GM12874 (cell line): ENCODE measurements around the gene FPGS.
A peak's percentile ranks its signal among the peaks of the same experiment; 100 is the strongest.

Experiments
- TF ChIP-seq, protein P1 (sequence below): IDR thresholded peaks from 2 replicates; pipeline ENCODE4 v1.5.1; 2011; ENCODE audit warnings: low read depth, mild to moderate bottlenecking, control low read depth, low read length, moderate library complexity; ENCODE audit not compliant: insufficient read depth

The FPGS gene

GRCh38 chr9:127818574-127818973 lies 15.9 kb downstream of the FPGS start:
- TF ChIP-seq, protein P1, sequence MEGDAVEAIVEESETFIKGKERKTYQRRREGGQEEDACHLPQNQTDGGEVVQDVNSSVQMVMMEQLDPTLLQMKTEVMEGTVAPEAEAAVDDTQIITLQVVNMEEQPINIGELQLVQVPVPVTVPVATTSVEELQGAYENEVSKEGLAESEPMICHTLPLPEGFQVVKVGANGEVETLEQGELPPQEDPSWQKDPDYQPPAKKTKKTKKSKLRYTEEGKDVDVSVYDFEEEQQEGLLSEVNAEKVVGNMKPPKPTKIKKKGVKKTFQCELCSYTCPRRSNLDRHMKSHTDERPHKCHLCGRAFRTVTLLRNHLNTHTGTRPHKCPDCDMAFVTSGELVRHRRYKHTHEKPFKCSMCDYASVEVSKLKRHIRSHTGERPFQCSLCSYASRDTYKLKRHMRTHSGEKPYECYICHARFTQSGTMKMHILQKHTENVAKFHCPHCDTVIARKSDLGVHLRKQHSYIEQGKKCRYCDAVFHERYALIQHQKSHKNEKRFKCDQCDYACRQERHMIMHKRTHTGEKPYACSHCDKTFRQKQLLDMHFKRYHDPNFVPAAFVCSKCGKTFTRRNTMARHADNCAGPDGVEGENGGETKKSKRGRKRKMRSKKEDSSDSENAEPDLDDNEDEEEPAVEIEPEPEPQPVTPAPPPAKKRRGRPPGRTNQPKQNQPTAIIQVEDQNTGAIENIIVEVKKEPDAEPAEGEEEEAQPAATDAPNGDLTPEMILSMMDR: no peak

- TF ChIP-seq, protein P1: no peak
These were observed 19.4 kb downstream of the FPGS start for GRCh38 chr9:127822108-127822507.

- TF ChIP-seq, protein P1: peak; percentile 25; the same call in 1 of the 2 replicates
These were observed 22.8 kb downstream of the FPGS start for GRCh38 chr9:127825319-127826051.

- TF ChIP-seq, protein P1: no peak
These were observed 23.7 kb downstream of the FPGS start for GRCh38 chr9:127826253-127826913.

GRCh38 chr9:127828262-127829031 lies 25.8 kb downstream of the FPGS start:
- TF ChIP-seq, protein P1: no peak

DNA sequence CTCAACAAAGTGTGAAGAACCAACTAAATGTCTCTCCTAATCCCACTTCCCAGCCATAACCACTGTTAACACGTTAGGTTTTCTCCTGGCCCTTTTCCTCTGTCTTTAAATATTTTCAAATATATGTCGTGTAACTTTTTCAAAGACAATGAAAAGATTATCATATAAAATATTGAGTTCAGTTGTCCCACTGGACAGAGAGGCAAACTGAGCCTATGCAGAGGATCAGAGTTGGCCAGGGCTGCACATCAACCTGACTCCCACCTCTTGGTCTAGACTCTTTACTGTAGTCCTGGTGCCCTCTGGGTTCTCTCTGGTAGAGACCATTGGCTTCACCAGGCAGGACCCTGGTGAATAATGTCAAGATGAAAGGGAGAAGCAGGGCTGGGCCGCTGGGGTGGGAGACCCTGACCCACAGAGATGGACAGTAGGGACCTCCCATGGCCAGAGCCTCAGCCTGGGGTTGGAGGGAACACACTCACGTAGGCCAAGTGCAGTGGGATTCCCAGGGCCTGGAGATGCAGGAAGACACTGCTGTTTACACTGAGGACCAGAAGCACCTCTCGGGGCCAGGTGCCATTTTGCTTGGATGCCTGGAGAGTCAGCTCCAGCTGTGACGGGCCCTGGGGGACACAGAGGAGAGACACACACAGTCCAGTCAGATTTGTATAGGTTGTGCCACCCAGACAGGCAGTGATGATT lies 26.7 kb downstream of the FPGS start:
- TF ChIP-seq, protein P1: no peak

GRCh38 chr9:127832248-127832647 lies 29.6 kb downstream of the FPGS start:
- TF ChIP-seq, protein P1: no peak
